Measurements from ENCODE around the gene SMG6. TPM values are rescaled to one million over a fixed set of nuclear protein-coding genes. Genes with fewer than 3 reads are reported as not detected.

The SMG6 gene
- total and polyA plus RNA-seq, 2 experiments from 2014 or later: 16.8 to 63.1 TPM

- Histone ChIP-seq H3K4me1 (ENCODE audit: insufficient read depth) (no peaks in the 10 kb centered on the region; the same call in 1 of the 2 replicates), H3K27ac (no peak within 1 kb of the TSS), H3K4me3 (peak within 1 kb of the TSS; percentile 65), H3K27me3 (replicated peaks; ENCODE audit: insufficient read depth) (peaks cover 3% of the 10 kb centered on the region), H3K9me3 (ENCODE audit: low read depth) (no peaks in the 10 kb centered on the region), H3K79me2 (ENCODE audit: insufficient read depth) (no peaks in the 10 kb centered on the region), H2AFZ (peak within 1 kb of the TSS; percentile 73), H3K9ac (peak within 1 kb of the TSS; percentile 2; the same call in 1 of the 2 replicates), H3K9me2 (ENCODE audit: insufficient read depth) (no peaks in the 10 kb centered on the region), H4K20me1 (ENCODE audit: insufficient read depth) (no peaks in the 10 kb centered on the region), H3F3A (ENCODE audit: insufficient read depth) (no peaks in the 10 kb centered on the region), H3K4me2 (ENCODE audit: unreplicated experiment) (peak within 1 kb of the TSS; percentile 72), H3K36me3 (ENCODE audit: low read depth) (no peaks in the 10 kb centered on the region)
- WGBS, 2 experiments (ENCODE audit: low coverage in 1 of 2, low lambda C conversion rate in 2 of 2, missing lambda C conversion rate in 2 of 2): 0 to 13% methylated on average over 3 to 36 of the region's 47 CpGs
- in situ Hi-C loops (cut with MboI): loop anchor here (5.0 kb wide), 1 partner anchor 118 kb away; no protein-coding TSS in a partner anchor
- peak; percentile 62 for DNase-seq
- TF ChIP-seq EZH2 (IDR thresholded peaks at IDR 0.05; ENCODE audit: insufficient read depth, poor library complexity, severe bottlenecking): no peak
- no peak for TF ChIP-seq EZH2phosphoT487 (IDR thresholded peaks at IDR 0.05; ENCODE audit: insufficient read depth, low read depth)
Measured at GRCh38 chr17:2025220-2025621, 278.4 kb downstream of the SMG6 start, which contains the start of gene RTN4RL1. TSS of gene RTN4RL1 (minus strand) at chr17:2025334. CDS start at chr17:2024865, 469 bp downstream.

DNA sequence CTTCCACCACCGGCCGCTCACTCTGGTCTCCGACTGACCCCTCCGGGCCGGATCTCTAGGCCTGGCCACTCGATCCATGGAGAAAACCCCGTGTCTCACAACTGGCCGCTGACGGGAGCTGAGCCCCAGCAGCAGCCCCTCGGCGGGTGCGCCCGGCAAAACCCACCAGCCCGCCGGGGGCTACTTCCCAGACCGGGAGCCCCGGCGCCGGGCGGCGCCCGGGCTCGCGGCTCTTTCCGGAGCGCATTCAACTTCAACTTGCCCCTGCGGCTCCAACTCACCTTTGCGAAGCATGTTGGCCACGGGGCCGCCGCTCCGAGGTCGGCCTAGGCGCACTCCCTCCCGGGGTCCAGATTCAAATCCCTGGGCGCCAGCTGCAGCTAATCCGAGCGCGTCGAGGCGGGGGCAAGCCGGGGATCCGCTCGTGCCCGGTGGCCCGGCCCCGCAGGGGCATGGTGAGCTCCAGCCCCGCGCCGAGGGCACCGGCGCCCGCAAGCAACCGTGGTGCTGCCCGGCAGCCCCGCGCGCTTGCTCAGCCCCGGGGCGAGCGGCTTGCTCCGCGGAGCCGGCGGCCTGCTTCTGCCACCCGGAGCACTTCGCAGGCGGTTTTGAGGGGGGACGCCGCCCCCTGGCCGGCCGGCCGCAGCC lies 278.9 kb downstream of the SMG6 start:
- Histone ChIP-seq H4K20me1 (ENCODE audit: insufficient read depth) (no peaks in the 10 kb centered on the region), H3K4me1 (ENCODE audit: insufficient read depth) (no peaks in the 10 kb centered on the region; the same call in 1 of the 2 replicates), H3K36me3 (ENCODE audit: low read depth) (no peaks in the 10 kb centered on the region), H3F3A (ENCODE audit: insufficient read depth) (no peaks in the 10 kb centered on the region), H3K9me3 (ENCODE audit: low read depth) (no peaks in the 10 kb centered on the region), H3K4me2 (ENCODE audit: unreplicated experiment) (peak overlapping the region; percentile 72), H2AFZ (peak overlapping the region; percentile 73), H3K27me3 (replicated peaks; ENCODE audit: insufficient read depth) (peaks cover 8% of the 10 kb centered on the region), H3K9me2 (ENCODE audit: insufficient read depth) (no peaks in the 10 kb centered on the region), H3K79me2 (ENCODE audit: insufficient read depth) (no peaks in the 10 kb centered on the region), H3K27ac (no peak overlapping the region), H3K9ac (no peak overlapping the region), H3K4me3 (peak overlapping the region; percentile 65)
- TF ChIP-seq EZH2 (IDR thresholded peaks at IDR 0.05; ENCODE audit: insufficient read depth, poor library complexity, severe bottlenecking): peak; percentile 83
- no peak; the same call in 1 of the 2 replicates for TF ChIP-seq EZH2phosphoT487 (IDR thresholded peaks at IDR 0.05; ENCODE audit: insufficient read depth, low read depth)
- 1 to 2% methylated on average over 50 to 52 of the region's 73 CpGs for WGBS, 2 experiments (ENCODE audit: low coverage in 1 of 2, low lambda C conversion rate in 2 of 2, missing lambda C conversion rate in 2 of 2)
- no peak for DNase-seq
- in situ Hi-C loops (cut with MboI): loop anchor here (5.0 kb wide), 1 partner anchor 117 kb away; no protein-coding TSS in a partner anchor

GRCh38 chr17:2023692-2024571 lies 279.7 kb downstream of the SMG6 start:
- in situ Hi-C loops (cut with MboI): no loop called here
- Histone ChIP-seq H3K36me3 (ENCODE audit: low read depth) (no peaks in the 10 kb centered on the region), H4K20me1 (ENCODE audit: insufficient read depth) (no peaks in the 10 kb centered on the region), H3K9me3 (ENCODE audit: low read depth) (no peaks in the 10 kb centered on the region), H3K4me2 (ENCODE audit: unreplicated experiment) (peak overlapping the region; percentile 41), H3K4me3 (peak overlapping the region; percentile 65), H3F3A (ENCODE audit: insufficient read depth) (no peaks in the 10 kb centered on the region), H3K27ac (no peak overlapping the region), H3K9ac (no peak overlapping the region), H3K79me2 (ENCODE audit: insufficient read depth) (no peaks in the 10 kb centered on the region), H3K27me3 (replicated peaks; ENCODE audit: insufficient read depth) (peaks cover 15% of the 10 kb centered on the region), H3K9me2 (ENCODE audit: insufficient read depth) (no peaks in the 10 kb centered on the region), H2AFZ (peak overlapping the region; percentile 73), H3K4me1 (ENCODE audit: insufficient read depth) (no peaks in the 10 kb centered on the region; the same call in 1 of the 2 replicates)
- 4 to 5% methylated on average over 59 to 64 of the region's 85 CpGs for WGBS, 2 experiments (ENCODE audit: low coverage in 1 of 2, low lambda C conversion rate in 2 of 2, missing lambda C conversion rate in 2 of 2)
- DNase-seq: peak; percentile 58
- no peak for TF ChIP-seq EZH2phosphoT487 (IDR thresholded peaks at IDR 0.05; ENCODE audit: insufficient read depth, low read depth)
- TF ChIP-seq EZH2 (IDR thresholded peaks at IDR 0.05; ENCODE audit: insufficient read depth, poor library complexity, severe bottlenecking): no peak

DNA sequence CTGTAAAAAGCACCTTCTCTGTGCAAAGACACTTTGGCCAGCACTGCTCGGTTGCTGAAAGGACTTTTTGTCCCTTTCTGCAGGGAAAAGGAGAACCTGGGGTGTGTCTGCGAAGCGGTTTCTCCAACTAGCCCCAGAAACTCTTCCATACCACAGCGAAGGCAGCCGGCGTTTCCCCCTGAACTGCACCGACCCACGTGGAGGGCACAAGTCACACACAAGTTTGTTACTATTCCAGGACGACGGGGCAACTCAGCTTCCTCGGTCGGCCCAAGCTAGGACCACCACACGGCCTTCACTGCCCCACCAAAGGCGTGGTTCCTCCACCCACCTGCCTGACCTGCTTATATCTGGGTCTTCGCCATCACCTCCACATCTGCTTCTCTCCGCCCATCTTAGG lies 280.3 kb downstream of the SMG6 start:
- Histone ChIP-seq H3K9me3 (ENCODE audit: low read depth) (no peaks in the 10 kb centered on the region), H3K27ac (no peak overlapping the region), H3K4me3 (no peak overlapping the region), H3K36me3 (ENCODE audit: low read depth) (no peaks in the 10 kb centered on the region), H3K9ac (no peak overlapping the region), H3K27me3 (replicated peaks; ENCODE audit: insufficient read depth) (peaks cover 21% of the 10 kb centered on the region), H3F3A (ENCODE audit: insufficient read depth) (no peaks in the 10 kb centered on the region), H2AFZ (no peak overlapping the region), H3K79me2 (ENCODE audit: insufficient read depth) (no peaks in the 10 kb centered on the region), H4K20me1 (ENCODE audit: insufficient read depth) (no peaks in the 10 kb centered on the region), H3K4me2 (ENCODE audit: unreplicated experiment) (no peak overlapping the region), H3K9me2 (ENCODE audit: insufficient read depth) (no peaks in the 10 kb centered on the region), H3K4me1 (ENCODE audit: insufficient read depth) (no peaks in the 10 kb centered on the region; the same call in 1 of the 2 replicates)
- WGBS, 2 experiments (ENCODE audit: low coverage in 1 of 2, low lambda C conversion rate in 2 of 2, missing lambda C conversion rate in 2 of 2): 83 to 87% methylated on average over 9 to 16 of the region's 16 CpGs
- in situ Hi-C loops (cut with MboI): no loop called here
- no peak for DNase-seq
- TF ChIP-seq EZH2phosphoT487 (IDR thresholded peaks at IDR 0.05; ENCODE audit: insufficient read depth, low read depth): no peak
- no peak for TF ChIP-seq EZH2 (IDR thresholded peaks at IDR 0.05; ENCODE audit: insufficient read depth, poor library complexity, severe bottlenecking)
